Stimulated activated CD4-positive, alpha-beta T cell treated with anti-CD3 and anti-CD28 coated beads, Interleukin-15, amount 100 ng/mL, for 1 hour (primary cell): ENCODE data around the gene TDG.

Experiments
- DNase-seq, 2 donors: peaks; one replicate each; pipeline ENCODE4 v3.0.0-alpha.2; 2020; ENCODE audit warnings: low read depth in 1 of 2, low spot score in 1 of 2

Gene TDG

DNA sequence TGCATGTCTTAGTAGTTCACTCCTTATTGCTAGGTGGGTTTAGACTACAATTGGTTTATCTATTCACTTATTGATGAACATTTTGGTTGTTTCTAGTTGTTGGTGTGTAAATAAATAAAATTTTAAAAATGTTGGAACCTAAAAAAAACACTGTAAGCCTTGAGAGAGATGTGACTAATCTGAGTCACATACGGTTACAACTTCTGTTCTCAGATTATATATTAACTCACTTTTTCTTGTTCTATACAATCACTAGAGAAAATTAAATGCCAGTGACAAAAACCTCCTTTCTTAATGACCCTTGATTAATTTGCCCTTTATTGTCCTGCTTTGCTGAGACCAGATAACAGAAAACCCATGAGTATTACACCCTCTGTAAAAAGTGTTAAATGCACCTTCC lies 7.1 kb upstream of the TDG start:
- DNase-seq, result no peak

GRCh38 chr12:103960616-103961227 lies 5.0 kb upstream of the TDG start:
- DNase-seq, result no peak

GRCh38 chr12:103962493-103962892 lies 3.2 kb upstream of the TDG start:
- DNase-seq, result no peak

- DNase-seq, result no peak
These were observed 867 bp upstream of the TDG start for GRCh38 chr12:103964805-103965204.

DNA sequence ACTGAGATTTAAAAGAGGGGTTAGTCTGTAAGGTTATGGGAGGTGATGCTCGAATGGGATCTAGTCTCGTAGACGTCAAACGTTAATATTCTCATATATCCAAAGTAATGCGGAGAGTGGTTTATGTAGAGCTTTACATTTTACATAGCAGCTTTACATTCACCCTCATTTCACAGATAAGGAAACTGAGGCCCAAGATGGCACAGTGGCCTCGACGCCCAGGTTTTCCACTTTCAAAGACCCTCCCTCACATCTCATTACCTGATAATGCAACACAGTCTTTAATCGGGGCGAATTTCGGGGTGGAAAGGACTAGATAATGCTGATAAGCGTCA lies 450 bp upstream of the TDG start:
- DNase-seq, result no peak

- DNase-seq, result no peak
These were observed 1.1 kb downstream of the TDG start for GRCh38 chr12:103966736-103967135.

GRCh38 chr12:103969391-103969790 lies 3.7 kb downstream of the TDG start:
- no peak for DNase-seq

DNA sequence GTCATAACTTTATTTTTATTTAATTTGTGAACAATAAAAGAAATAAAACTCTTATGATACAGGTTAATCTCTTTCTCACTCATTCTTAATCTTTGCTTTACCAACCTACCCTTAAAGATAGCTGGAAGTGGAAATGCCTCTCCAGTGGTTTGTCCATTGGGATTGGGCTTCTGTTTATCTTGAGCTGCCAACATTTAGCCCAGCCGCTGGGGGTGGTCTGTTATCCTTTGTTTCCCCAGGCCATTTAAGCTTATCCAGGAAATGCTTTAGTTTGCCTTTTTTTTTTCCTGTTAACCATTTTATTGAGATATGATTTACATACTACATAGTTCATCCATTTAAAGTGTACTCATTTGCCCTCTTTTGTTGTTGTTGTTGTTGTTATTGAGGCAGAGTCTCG lies 8.2 kb downstream of the TDG start:
- no peak for DNase-seq

DNA sequence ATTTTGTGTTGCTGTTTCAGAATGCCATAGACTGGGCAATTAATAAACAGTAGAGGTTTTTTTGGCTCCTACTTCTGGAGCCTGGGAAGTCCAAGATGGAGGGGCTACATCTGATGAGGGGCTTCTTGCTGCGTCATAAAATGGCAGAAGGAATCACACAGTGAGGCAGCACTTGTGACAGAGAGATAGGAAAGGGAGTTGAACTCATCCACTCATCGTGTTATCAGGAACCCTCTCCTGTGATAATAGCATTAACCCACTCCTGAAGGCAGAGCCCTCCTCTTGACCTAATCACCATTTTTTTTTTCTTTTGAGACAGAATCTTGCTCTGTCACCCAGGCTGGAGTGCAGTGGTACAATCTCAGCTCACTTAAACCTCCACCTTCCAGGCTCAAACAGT lies 9.7 kb downstream of the TDG start:
- DNase-seq, result no peak

DNA sequence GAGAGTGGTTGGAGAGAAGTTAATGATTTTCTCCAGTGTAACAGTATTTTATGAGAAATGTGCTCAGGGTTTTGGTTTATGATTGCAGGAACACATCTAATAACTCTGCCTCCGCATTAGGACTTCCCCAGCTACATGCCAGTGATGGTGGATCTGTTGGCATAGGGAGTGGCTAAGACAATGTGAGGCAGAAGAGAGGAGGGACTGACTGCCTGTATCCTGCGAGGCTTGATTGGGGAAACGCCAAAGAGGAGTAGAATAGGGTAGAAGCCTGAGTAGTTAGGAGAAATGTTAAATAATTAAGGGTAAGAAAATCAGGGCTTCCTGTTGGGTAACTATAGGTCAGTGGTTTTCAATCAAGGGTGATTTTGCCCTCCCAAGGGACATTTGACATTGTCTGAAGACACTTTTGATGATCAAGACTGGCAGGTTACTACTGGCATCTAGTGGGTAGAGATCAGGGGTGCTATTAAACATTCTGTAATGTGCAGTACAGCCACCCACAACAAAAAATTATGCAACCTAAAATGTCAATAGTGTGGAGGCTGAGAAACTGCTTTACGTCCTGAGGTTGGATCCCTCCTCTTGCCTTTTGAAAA lies 12.8 kb downstream of the TDG start:
- no peak for DNase-seq

DNA sequence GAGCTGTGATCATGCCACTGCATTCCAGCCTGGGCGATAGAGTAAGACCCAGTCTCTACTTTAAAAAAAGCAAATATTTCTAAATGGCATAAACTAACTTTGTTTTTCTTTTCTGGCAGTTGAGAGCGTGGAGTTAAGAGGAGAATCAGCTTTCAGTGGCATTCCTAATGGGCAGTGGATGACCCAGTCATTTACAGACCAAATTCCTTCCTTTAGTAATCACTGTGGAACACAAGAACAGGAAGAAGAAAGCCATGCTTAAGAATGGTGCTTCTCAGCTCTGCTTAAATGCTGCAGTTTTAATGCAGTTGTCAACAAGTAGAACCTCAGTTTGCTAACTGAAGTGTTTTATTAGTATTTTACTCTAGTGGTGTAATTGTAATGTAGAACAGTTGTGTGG lies 21.2 kb downstream of the TDG start:
- DNase-seq, result no peak

DNA sequence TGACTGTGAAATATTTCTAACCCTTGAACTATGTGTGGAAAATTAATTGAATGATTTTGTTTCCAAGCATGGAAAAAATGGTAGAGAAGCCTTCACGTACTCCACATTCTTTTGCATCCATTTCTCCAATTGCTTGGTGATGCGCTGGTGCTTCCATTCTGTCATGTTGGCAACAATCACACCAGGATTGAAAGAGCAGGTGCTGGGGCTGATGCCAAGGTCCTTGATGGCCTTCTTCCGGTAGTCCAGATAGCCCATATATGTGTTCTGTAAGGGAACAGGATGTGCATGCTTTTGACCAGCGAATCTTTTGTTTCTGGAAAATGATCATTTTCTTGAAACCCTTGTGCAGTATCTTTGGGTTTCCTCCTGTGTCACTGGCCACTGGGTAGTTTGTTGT lies 28.6 kb downstream of the TDG start:
- no peak for DNase-seq

DNA sequence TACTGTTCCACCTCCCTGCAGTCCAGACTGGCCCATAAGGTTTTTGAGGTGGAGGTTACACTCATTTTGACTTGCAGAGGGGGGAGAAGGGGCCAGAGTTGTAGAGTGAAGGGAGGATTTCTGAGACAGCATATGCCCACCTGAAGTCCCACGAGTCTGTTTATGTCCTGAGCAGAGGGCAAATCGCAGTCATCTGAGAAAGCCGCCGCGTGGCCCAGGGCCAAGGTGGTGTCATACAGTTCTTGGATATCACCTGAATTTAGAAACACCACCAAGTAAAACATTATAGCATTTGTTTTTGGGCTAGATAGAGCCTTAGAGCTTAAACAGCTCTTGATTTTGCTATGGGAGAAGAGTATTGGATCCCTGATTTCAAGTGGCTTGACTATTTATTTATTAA lies 30.9 kb downstream of the TDG start:
- DNase-seq, result no peak

- DNase-seq, result no peak
These were observed 31.7 kb downstream of the TDG start for GRCh38 chr12:103997286-103997900.

DNA sequence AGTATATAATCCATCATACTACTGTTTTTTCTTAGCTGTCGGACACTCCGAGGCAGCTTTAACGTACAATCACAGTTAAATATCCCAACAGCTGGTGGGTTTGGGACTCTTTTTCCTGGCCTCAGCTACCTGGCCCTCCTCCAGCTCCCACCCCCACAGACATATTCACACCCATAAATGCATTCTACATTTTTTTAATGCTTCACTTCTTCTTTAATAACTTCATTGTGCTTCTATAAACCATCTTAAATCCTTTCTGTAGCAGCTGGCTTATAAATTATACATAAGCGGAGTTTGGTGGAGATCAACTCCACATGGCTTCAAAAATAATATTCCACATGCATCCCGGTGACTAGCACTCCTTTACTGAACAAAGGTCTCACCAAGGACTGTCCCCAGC lies 33.3 kb downstream of the TDG start:
- DNase-seq, result no peak

- DNase-seq, result no peak
These were observed 35.2 kb downstream of the TDG start for GRCh38 chr12:104000807-104001434.

GRCh38 chr12:104002686-104003085 lies 37.0 kb downstream of the TDG start:
- DNase-seq, result no peak

DNA sequence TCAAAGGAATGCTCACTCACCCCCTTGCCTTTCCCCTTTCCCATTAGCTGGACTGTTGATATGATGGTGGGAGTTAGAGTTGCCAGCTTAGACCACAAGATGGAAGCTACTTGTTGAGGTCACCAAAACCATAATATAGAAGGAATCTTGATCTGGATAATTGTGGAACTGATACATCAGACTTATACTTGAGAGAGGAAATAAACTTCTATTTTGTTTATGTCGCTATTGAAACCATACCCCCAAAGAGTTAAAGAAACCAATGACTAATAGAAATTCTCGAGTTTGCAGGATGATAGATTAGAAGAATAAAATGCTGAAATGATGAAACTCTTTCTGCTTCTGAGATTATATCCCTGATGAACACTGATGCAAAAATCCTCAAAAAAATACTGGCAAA lies 37.9 kb downstream of the TDG start:
- no peak for DNase-seq

DNA sequence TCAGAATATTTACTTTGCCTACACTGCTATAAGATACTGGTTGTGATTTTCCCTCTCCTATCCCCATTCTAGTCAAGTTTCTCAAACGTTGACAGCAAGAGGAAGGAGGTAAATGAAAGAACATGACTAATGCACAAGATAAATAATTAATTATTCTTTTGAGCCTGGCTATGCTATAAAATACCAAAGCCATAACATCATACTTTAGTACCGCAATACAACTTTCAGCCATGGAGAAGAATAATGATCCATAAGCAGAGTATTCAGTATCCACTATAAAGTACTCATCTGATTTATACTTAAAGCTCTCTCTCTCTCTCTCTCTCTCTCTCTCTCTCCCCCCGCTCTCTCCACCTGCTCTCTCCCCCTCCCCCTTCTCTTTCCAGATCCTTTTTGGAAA lies 41.3 kb downstream of the TDG start:
- DNase-seq, result no peak

DNA sequence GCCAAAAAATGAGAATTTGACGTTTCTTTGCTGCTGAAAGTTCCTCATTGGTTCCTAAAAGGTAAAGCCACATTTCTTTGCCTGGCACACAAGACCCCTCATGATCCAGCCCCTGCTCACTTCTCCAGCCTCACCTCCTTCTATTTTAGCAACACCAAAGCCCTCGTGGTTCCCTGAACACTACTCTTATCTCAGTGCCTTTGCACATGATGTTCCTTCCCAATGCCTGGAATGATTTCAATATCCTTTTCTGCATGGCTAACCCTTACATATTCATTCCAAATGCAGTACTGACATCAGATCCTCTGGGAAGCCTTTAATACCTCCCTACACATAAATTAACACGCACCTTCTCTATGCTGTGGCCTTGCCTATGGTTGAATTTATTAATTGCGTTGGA lies 44.4 kb downstream of the TDG start:
- DNase-seq, result no peak

DNA sequence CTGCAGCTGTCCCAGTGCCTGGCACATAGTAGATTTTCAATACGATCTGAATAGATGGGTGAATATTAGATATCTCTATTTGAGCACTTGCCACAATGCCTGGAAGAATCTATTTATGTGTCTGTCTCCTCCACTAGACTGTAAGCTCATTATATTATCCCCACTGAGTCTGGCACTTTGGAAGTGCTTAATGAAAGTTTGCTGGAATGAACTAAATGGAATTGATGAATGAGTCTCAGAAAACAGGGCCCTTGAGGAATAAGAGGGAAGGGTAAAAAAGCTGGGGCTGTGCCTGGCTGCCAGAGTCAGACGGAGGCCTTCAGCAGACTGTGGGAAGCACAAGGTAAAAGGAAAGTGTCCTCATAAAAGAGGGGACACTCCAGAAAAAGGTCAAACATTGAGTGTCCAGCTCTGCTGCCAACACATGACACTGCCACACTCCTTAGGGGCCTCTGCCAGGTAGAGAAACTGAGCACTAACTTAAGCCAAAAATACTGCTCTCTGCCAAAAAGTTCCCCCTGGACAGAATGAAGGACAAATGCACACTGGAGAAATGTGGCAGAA lies 45.0 kb downstream of the TDG start:
- DNase-seq, result no peak

- DNase-seq, result no peak
These were observed 45.6 kb downstream of the TDG start for GRCh38 chr12:104011253-104011652.
